Measurements from ENCODE around the gene MYNN. TPM values are rescaled to one million over a fixed set of nuclear protein-coding genes. Genes with fewer than 3 reads are reported as not detected.
"Not testable (repeated sequence)": the region's sequence is repeated elsewhere in the genome, so short reads cannot be mapped to it uniquely, and the experiment has no call there.

Gene MYNN
- 20.4 TPM for total RNA-seq

DNA sequence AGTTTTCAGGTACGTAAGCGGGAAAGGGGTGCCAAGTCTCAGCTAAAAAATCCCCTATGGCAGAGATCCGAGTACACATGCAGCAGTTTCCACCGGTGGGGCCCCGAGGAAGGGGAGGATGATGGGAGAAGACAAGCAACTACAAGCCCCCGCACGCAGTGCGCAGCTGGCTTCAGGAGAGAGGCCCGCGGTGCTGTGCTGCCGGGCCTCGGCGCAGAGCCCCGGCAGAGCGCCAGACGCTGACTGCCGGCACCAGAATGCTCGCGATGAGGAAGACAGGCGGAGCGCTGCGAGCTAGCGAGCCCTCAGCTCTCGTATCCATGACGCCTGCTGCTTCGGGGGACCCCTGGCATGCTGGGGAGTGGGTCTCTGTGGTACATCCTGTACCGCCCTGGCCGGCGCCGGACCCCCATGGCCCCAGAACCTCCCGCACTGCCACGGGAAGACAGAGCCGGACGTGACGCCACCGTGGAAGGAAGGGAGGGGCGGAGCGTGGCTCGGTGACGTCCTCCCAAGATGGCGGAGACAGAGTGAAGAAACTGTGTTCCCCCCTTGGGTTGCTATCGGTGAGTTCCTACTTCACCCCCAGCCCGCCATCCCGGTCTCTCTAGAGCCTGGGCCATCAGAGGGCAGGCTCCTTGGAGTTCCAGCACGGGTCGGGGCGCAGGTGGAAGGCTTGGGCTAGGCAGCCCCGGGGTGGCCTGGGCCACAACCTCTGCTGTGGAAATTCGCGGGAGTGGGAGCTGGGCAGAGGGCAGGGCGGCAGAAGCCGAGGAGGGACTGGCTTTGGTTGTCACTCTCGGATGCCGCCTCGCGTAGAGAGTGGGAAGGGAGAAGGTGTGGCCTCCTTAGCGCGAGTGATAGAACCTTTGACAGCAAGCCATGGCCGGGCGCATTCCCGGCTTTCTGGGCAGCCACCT, at the start of gene MYNN:
Gene MYNN (plus strand): TSS at position 500 of the 920 bp plus-strand sequence. CDS start 900 bp downstream, outside the sequence.
- Histone ChIP-seq H3K4me1 (ENCODE audit: control insufficient read depth in 3 of 3, insufficient read depth in 3 of 3, low read length in 3 of 3) (peaks cover 10 to 22% (median 14%) of the 10 kb centered on the region in 3 donors), H3K36me3 (ENCODE audit: control insufficient read depth in 3 of 3, insufficient read depth in 3 of 3, low read length in 3 of 3) (peaks cover 2 to 29% (median 14%) of the 10 kb centered on the region in 3 donors)

DNA sequence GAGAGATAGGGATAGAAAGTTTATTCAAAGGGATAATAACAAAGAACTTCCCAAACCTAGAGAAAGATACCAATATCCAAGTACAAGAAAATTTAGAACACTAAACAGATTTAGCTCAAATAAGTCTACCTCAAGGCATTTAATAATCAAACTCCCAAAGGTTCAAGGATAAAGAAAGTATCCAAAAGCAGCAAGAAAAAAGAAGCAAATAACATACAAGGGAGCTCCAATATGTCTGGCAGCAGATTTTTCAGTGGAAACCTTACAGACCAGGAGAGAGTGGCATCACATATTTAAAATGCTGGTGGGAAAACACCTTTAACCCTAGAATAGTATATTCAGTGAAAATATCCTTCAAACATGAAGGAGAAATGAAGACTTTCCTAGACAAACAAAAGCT, 41.3 kb upstream of the MYNN start:
- H3K9ac ChIP-seq (ENCODE audit: low read depth in 1 of 3, low read length in 3 of 3); H3K4me1 ChIP-seq (ENCODE audit: control insufficient read depth in 3 of 3, insufficient read depth in 3 of 3, low read length in 3 of 3); H3K36me3 ChIP-seq (ENCODE audit: control insufficient read depth in 3 of 3, insufficient read depth in 3 of 3, low read length in 3 of 3); H3K9me3 ChIP-seq (ENCODE audit: control insufficient read depth in 3 of 3, low read length in 3 of 3); H3K4me3 ChIP-seq (ENCODE audit: low read length in 3 of 3); H3K27me3 ChIP-seq (ENCODE audit: control insufficient read depth in 3 of 3, insufficient read depth in 3 of 3, low read length in 3 of 3); H3K27ac ChIP-seq (ENCODE audit: low read depth, low read length): not testable (repeated sequence)

More for the DNA sequence above, at the start of gene MYNN:
- Histone ChIP-seq H3K9ac (ENCODE audit: low read depth in 1 of 3, low read length in 3 of 3) (peak within 1 kb of the TSS; percentile 95 to 99 (median 98)), H3K4me3 (ENCODE audit: low read length in 3 of 3) (peak within 1 kb of the TSS; percentile 98 to 99 (median 98)), H3K9me3 (ENCODE audit: control insufficient read depth in 3 of 3, low read length in 3 of 3) (no peaks in the 10 kb centered on the region), H3K27me3 (ENCODE audit: control insufficient read depth in 3 of 3, insufficient read depth in 3 of 3, low read length in 3 of 3) (no peaks in the 10 kb centered on the region), H3K27ac (ENCODE audit: low read depth, low read length) (peak within 1 kb of the TSS; percentile 99)

DNA sequence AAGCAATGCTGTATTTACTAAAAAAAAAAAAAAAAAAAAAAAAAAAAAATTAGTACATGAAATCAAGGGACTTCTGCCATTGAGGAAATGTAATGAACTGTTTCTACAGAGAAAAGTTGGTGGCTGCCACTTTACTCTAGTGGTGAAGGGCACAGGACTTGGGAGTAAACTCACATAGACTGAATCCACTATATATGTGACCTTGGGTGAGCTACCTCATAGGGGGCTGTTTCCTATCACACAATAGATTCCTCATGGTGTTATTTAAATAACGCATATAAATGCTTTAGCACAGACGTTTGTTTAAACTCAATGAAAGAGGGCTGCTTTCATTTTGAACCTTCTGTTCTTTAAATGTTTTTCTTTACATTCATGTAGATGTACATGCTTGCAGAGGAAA, 34.1 kb upstream of the MYNN start:
- Histone ChIP-seq H3K9ac (ENCODE audit: low read depth in 1 of 3, low read length in 3 of 3) (no peak overlapping the region), H3K36me3 (ENCODE audit: control insufficient read depth in 3 of 3, insufficient read depth in 3 of 3, low read length in 3 of 3) (no peaks in the 10 kb centered on the region), H3K27ac (ENCODE audit: low read depth, low read length) (no peak overlapping the region), H3K9me3 (ENCODE audit: control insufficient read depth in 3 of 3, low read length in 3 of 3) (no peaks in the 10 kb centered on the region), H3K27me3 (ENCODE audit: control insufficient read depth in 3 of 3, insufficient read depth in 3 of 3, low read length in 3 of 3) (peaks cover 0 to 2% (median 0%) of the 10 kb centered on the region in 3 donors), H3K4me1 (ENCODE audit: control insufficient read depth in 3 of 3, insufficient read depth in 3 of 3, low read length in 3 of 3) (no peaks in the 10 kb centered on the region), H3K4me3 (ENCODE audit: low read length in 3 of 3) (no peak overlapping the region)

DNA sequence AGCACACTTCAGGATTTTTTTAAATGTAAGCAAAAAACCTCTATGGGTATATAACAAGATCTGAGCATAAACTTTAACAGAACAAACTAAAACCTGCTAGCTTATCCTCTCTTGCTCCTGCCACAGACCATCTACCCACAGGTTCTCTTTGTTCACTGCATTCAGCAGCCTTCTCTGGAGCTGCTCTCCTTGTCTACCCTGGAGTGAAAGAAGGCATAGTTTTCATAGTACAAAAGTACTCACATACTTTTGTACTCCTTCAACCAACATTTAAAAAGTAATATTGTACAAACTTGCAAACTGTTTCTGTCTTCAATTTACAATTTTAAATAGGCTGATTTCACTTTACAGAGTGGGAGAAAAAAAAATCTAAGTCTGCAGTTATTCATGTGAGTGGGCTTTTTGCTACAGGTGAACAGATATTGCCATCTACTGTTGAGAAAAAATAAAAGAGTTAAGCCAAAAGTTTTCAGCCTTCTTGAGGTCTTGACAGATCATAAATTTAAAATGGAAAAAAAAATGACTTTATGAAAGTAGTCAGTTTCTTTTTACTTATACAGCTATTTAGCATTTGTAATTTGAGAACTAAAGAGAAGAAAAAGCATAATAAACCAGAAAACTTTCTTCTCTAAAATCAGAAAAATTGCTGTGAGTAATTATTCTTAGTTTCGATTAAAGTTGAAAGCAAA, 28.7 kb upstream of the MYNN start:
- no peak overlapping the region for H3K27ac ChIP-seq (ENCODE audit: low read depth, low read length)
- H3K27me3 ChIP-seq (ENCODE audit: control insufficient read depth in 3 of 3, insufficient read depth in 3 of 3, low read length in 3 of 3), result peaks cover 0 to 10% (median 8%) of the 10 kb centered on the region in 3 donors
- H3K36me3 ChIP-seq (ENCODE audit: control insufficient read depth in 3 of 3, insufficient read depth in 3 of 3, low read length in 3 of 3), result no peaks in the 10 kb centered on the region
- no peak overlapping the region for H3K9ac ChIP-seq (ENCODE audit: low read depth in 1 of 3, low read length in 3 of 3)
- H3K9me3 ChIP-seq (ENCODE audit: control insufficient read depth in 3 of 3, low read length in 3 of 3), result no peaks in the 10 kb centered on the region
- no peaks in the 10 kb centered on the region for H3K4me1 ChIP-seq (ENCODE audit: control insufficient read depth in 3 of 3, insufficient read depth in 3 of 3, low read length in 3 of 3)
- H3K4me3 ChIP-seq (ENCODE audit: low read length in 3 of 3), result no peak overlapping the region

DNA sequence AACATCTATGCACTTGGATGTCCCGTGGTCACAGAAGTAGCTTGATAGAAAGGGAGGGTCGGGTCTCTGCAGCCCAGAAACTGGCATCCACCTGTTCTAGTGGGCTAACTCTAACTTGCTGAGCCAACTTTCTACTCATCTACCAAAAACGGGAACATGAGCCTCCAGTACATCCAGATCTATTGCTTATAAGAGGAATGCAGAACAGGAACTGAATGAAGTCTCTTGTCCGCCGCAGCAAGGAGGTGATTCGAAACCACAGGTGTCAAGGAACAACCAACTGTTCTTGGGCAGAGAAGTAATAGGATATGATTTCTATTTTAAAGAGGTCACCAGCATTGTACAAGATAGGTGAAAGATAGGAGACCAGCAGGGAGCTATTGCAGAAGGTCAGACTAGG, 26.3 kb upstream of the MYNN start:
- Histone ChIP-seq H3K4me1 (ENCODE audit: control insufficient read depth in 3 of 3, insufficient read depth in 3 of 3, low read length in 3 of 3) (no peaks in the 10 kb centered on the region), H3K27me3 (ENCODE audit: control insufficient read depth in 3 of 3, insufficient read depth in 3 of 3, low read length in 3 of 3) (peaks cover 0 to 8% (median 8%) of the 10 kb centered on the region in 3 donors), H3K36me3 (ENCODE audit: control insufficient read depth in 3 of 3, insufficient read depth in 3 of 3, low read length in 3 of 3) (no peaks in the 10 kb centered on the region), H3K9ac (ENCODE audit: low read depth in 1 of 3, low read length in 3 of 3) (no peak overlapping the region), H3K4me3 (ENCODE audit: low read length in 3 of 3) (no peak overlapping the region), H3K27ac (ENCODE audit: low read depth, low read length) (no peak overlapping the region), H3K9me3 (ENCODE audit: control insufficient read depth in 3 of 3, low read length in 3 of 3) (no peaks in the 10 kb centered on the region)

DNA sequence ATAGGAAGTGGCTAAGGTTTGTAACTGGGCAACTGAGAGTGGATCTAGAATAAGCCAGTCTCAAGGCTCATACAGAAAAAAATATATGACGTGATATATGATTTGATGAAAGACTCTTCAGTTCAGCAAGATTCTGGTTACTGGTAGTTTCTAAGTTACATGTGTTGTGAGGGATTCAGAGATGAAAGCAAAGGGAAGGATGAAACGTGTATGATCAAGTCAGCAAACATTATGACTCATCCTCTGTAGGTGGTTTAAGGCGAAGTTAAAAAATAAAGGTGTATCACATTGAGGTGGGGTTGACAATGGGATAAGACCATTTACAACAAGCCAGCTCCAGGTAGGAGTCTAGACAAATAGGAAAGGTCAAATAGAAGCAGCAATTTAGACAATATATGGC, 24.5 kb upstream of the MYNN start:
- Histone ChIP-seq H3K27ac (ENCODE audit: low read depth, low read length) (no peak overlapping the region), H3K9ac (ENCODE audit: low read depth in 1 of 3, low read length in 3 of 3) (no peak overlapping the region), H3K27me3 (ENCODE audit: control insufficient read depth in 3 of 3, insufficient read depth in 3 of 3, low read length in 3 of 3) (peaks cover 0 to 8% (median 8%) of the 10 kb centered on the region in 3 donors), H3K4me3 (ENCODE audit: low read length in 3 of 3) (no peak overlapping the region), H3K4me1 (ENCODE audit: control insufficient read depth in 3 of 3, insufficient read depth in 3 of 3, low read length in 3 of 3) (no peaks in the 10 kb centered on the region), H3K9me3 (ENCODE audit: control insufficient read depth in 3 of 3, low read length in 3 of 3) (no peaks in the 10 kb centered on the region), H3K36me3 (ENCODE audit: control insufficient read depth in 3 of 3, insufficient read depth in 3 of 3, low read length in 3 of 3) (no peaks in the 10 kb centered on the region)

DNA sequence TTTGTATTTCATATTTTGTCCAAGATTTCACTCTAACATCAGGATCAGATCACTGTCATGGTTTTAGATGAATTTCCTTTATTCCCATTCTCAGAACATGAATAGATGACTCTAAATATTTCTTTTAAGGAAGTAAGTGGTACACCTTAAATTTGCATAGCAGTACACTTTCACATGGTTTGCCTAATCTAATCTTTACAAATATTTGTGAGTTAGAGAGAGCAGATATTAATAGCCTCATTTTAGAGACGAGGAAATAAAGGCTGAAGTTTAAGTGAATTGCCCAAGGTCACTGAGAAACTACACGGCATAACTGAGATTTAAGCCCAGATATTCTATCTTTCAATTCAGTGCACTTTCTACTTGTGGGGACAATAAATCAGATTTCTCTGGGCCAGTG, 22.5 kb upstream of the MYNN start:
- Histone ChIP-seq H3K27me3 (ENCODE audit: control insufficient read depth in 3 of 3, insufficient read depth in 3 of 3, low read length in 3 of 3) (peaks cover 0 to 14% (median 14%) of the 10 kb centered on the region in 3 donors), H3K4me3 (ENCODE audit: low read length in 3 of 3) (no peak overlapping the region), H3K4me1 (ENCODE audit: control insufficient read depth in 3 of 3, insufficient read depth in 3 of 3, low read length in 3 of 3) (no peaks in the 10 kb centered on the region), H3K9me3 (ENCODE audit: control insufficient read depth in 3 of 3, low read length in 3 of 3) (no peaks in the 10 kb centered on the region), H3K27ac (ENCODE audit: low read depth, low read length) (no peak overlapping the region), H3K36me3 (ENCODE audit: control insufficient read depth in 3 of 3, insufficient read depth in 3 of 3, low read length in 3 of 3) (no peaks in the 10 kb centered on the region), H3K9ac (ENCODE audit: low read depth in 1 of 3, low read length in 3 of 3) (no peak overlapping the region)

DNA sequence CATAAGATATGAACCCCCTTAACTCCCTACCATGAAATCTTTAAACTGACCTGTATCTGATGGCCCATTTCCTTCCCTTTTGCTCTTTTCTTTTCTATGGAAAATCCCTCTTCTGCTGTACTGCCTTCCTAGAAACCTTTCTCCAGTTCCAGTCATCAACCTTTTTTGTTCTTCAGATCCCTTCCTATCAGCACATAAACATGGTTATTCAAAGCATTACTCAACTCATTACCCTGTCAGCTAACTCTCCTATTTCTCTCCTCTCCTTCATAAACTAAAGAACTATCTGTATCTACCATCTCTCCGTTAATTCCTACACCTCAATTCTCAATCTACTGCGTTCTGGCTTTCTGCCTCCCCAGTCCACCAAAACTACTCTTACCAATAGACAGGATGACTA, 21.3 kb upstream of the MYNN start:
- Histone ChIP-seq H3K27ac (ENCODE audit: low read depth, low read length) (no peak overlapping the region), H3K9me3 (ENCODE audit: control insufficient read depth in 3 of 3, low read length in 3 of 3) (no peaks in the 10 kb centered on the region), H3K9ac (ENCODE audit: low read depth in 1 of 3, low read length in 3 of 3) (no peak overlapping the region), H3K36me3 (ENCODE audit: control insufficient read depth in 3 of 3, insufficient read depth in 3 of 3, low read length in 3 of 3) (no peaks in the 10 kb centered on the region), H3K27me3 (ENCODE audit: control insufficient read depth in 3 of 3, insufficient read depth in 3 of 3, low read length in 3 of 3) (peaks cover 0 to 14% (median 6%) of the 10 kb centered on the region in 3 donors), H3K4me1 (ENCODE audit: control insufficient read depth in 3 of 3, insufficient read depth in 3 of 3, low read length in 3 of 3) (no peaks in the 10 kb centered on the region), H3K4me3 (ENCODE audit: low read length in 3 of 3) (no peak overlapping the region)

DNA sequence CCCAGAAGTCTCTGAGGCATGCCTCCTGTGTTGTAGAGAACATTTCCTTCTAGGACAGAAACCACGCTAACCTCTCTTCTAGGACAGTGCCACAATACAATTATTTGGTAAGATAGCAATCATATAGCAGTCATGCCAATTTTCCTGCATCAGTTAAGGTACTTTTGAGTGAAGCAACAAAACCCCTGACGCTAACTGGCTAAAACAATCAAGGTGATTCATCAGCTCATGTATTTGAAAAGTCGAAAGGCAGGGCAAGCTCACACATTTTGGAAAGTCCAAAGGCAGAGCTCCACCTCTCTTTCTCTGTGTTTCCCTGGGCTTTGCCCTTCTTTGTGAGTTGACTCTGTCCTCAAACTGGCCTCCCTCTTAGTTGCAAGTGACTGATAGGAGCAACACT, 18.5 kb upstream of the MYNN start:
- Histone ChIP-seq H3K4me3 (ENCODE audit: low read length in 3 of 3) (no peak overlapping the region), H3K36me3 (ENCODE audit: control insufficient read depth in 3 of 3, insufficient read depth in 3 of 3, low read length in 3 of 3) (no peaks in the 10 kb centered on the region), H3K9ac (ENCODE audit: low read depth in 1 of 3, low read length in 3 of 3) (no peak overlapping the region), H3K27ac (ENCODE audit: low read depth, low read length) (no peak overlapping the region), H3K9me3 (ENCODE audit: control insufficient read depth in 3 of 3, low read length in 3 of 3) (no peaks in the 10 kb centered on the region), H3K4me1 (ENCODE audit: control insufficient read depth in 3 of 3, insufficient read depth in 3 of 3, low read length in 3 of 3) (no peaks in the 10 kb centered on the region), H3K27me3 (ENCODE audit: control insufficient read depth in 3 of 3, insufficient read depth in 3 of 3, low read length in 3 of 3) (peaks cover 0 to 6% (median 6%) of the 10 kb centered on the region in 3 donors)

DNA sequence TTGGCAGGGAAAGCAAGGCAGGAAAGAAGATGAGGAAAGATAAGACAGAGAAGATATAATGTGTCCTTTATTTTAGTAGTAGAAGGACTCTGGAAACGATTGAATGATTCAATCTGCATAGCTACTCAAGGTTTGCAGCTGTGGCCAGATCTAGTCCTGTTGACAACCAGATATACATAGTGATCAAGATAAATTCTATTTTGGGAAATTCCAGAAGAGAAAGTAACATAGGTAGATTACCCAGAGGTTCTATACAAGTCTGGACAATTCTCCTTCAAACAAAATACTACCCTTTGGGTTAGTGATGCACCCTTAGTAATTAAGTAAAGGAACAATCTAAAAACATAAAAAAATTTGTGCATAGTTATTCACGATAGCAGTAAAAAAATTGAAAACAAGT, 17.7 kb upstream of the MYNN start:
- Histone ChIP-seq H3K9ac (ENCODE audit: low read depth in 1 of 3, low read length in 3 of 3) (no peak overlapping the region), H3K4me3 (ENCODE audit: low read length in 3 of 3) (no peak overlapping the region), H3K4me1 (ENCODE audit: control insufficient read depth in 3 of 3, insufficient read depth in 3 of 3, low read length in 3 of 3) (no peaks in the 10 kb centered on the region), H3K36me3 (ENCODE audit: control insufficient read depth in 3 of 3, insufficient read depth in 3 of 3, low read length in 3 of 3) (no peaks in the 10 kb centered on the region), H3K9me3 (ENCODE audit: control insufficient read depth in 3 of 3, low read length in 3 of 3) (no peaks in the 10 kb centered on the region), H3K27ac (ENCODE audit: low read depth, low read length) (no peak overlapping the region), H3K27me3 (ENCODE audit: control insufficient read depth in 3 of 3, insufficient read depth in 3 of 3, low read length in 3 of 3) (peaks cover 0 to 6% (median 6%) of the 10 kb centered on the region in 3 donors)
